T-helper 17 cell (primary cell): ENCODE measurements around the gene PKP4. TPM values are rescaled to one million over a fixed set of nuclear protein-coding genes. Genes with fewer than 3 reads are reported as not detected.

Experiments used
- ATAC-seq: fragments of 150-1000 bp; cut with Tn5 transposase; 2 replicates; pipeline ENCODE4 v1.10.0; 2021; ENCODE audit warnings: mild to moderate bottlenecking, moderate library complexity
- DNase-seq, 3 donors: peaks; one replicate each; pipeline versions ENCODE4 v3.0.0 to v3.0.0-alpha.2; 2020 to 2021
- H3K9me3 ChIP-seq: one replicate; pipeline ENCODE4 v1.7.0; 2013; ENCODE audit warnings: low read length, mild to moderate bottlenecking; ENCODE audit not compliant: control insufficient read depth, poor library complexity, severe bottlenecking
- H3K27ac Mint-ChIP-seq: one replicate; pipeline ENCODE4 v1.8.0; 2022; ENCODE audit warnings: mild to moderate bottlenecking, moderate library complexity, mixed read lengths
- H3K27me3 Mint-ChIP-seq: one replicate; pipeline ENCODE4 v1.8.0; 2022; ENCODE audit warnings: mixed read lengths
- H3K36me3 Mint-ChIP-seq: one replicate; pipeline ENCODE4 v1.8.0; 2022; ENCODE audit warnings: low read depth, mixed read lengths
- H3K4me1 Mint-ChIP-seq: one replicate; pipeline ENCODE4 v1.8.0; 2022; ENCODE audit warnings: mild to moderate bottlenecking, mixed read lengths
- H3K4me3 Mint-ChIP-seq: one replicate; pipeline ENCODE4 v1.8.0; 2022; ENCODE audit warnings: mild to moderate bottlenecking, moderate library complexity, mixed read lengths
- total RNA-seq, 4 donors: library from RNA in 2 of 4; stranded (reverse) in 2 of 4; gene quantifications; one replicate each; pipeline ENCODE4 v1.2.3 and lab custom pipeline; 2022 to 2026

PKP4 gene
- total RNA-seq, 2 donors from 2014 or later: 26.6 to 28.9 TPM

- Mint-ChIP-seq H3K36me3 (peaks cover 2% of the 10 kb centered on the region), H3K27ac (no peak overlapping the region), H3K4me1 (peaks cover 6% of the 10 kb centered on the region), H3K4me3 (no peak overlapping the region), H3K27me3 (no peaks in the 10 kb centered on the region)
- H3K9me3 ChIP-seq: no peaks in the 10 kb centered on the region
- no peak for DNase-seq
- ATAC-seq: no peak
These were observed 55.6 kb downstream of the PKP4 start for GRCh38 chr2:158512323-158512722.

DNA sequence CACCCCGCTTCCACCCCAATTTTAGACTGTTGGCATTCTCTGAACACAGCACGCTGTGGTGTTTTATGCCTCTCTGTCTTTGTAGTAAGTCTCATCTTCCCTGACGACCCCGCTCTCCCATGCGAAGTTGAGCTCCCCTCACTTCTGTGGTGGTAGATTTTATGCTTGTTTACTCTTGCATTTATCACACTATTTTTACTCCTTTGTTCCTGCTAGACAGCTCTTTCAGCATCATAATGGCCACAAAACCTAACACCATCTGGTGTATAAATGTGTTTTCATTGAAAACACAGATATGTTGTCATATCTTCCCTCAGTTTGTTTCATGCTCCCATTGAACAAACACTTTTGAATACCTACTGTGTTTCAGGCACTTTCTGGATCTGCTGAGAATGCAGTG lies 57.1 kb downstream of the PKP4 start:
- no peak overlapping the region for H3K27ac Mint-ChIP-seq
- peaks cover 7% of the 10 kb centered on the region for H3K4me1 Mint-ChIP-seq
- no peaks in the 10 kb centered on the region for H3K9me3 ChIP-seq
- no peak overlapping the region for H3K4me3 Mint-ChIP-seq
- no peaks in the 10 kb centered on the region for H3K27me3 Mint-ChIP-seq
- H3K36me3 Mint-ChIP-seq: peaks cover 2% of the 10 kb centered on the region
- ATAC-seq (no peak), DNase-seq (no peak)

- H3K9me3 ChIP-seq: no peaks in the 10 kb centered on the region
- no peak overlapping the region for H3K4me3 Mint-ChIP-seq
- DNase-seq (no peak), ATAC-seq (no peak)
- no peak overlapping the region for H3K27ac Mint-ChIP-seq
- H3K4me1 Mint-ChIP-seq: peaks cover 12% of the 10 kb centered on the region
- H3K36me3 Mint-ChIP-seq: peaks cover 4% of the 10 kb centered on the region
- no peaks in the 10 kb centered on the region for H3K27me3 Mint-ChIP-seq
These were observed 61.3 kb downstream of the PKP4 start for GRCh38 chr2:158518084-158518483.

DNA sequence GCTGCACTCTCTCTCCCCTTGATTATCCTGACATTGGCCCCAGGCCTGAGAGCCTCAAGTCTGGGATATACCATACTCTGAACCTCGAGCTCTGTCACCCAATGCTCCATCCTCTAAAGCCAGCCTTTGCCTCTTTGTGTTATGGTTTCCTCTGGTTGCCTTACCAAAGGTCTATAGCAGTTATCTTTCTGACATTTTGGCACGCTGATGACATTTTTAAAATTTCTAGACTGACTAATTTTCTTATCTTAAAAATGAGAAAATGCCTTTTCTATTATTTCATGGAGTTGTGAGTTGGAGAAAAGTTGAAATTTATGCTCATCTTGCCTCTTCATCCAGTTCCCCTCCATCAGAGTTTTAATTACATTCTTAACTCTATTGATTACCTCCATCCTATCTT lies 62.7 kb downstream of the PKP4 start:
- ATAC-seq: no peak
- no peak for DNase-seq
- peaks cover 2% of the 10 kb centered on the region for H3K36me3 Mint-ChIP-seq
- peaks cover 9% of the 10 kb centered on the region for H3K4me1 Mint-ChIP-seq
- H3K4me3 Mint-ChIP-seq: no peak overlapping the region
- peak overlapping the region; percentile 32 for H3K27ac Mint-ChIP-seq
- H3K9me3 ChIP-seq: no peaks in the 10 kb centered on the region
- no peaks in the 10 kb centered on the region for H3K27me3 Mint-ChIP-seq

DNA sequence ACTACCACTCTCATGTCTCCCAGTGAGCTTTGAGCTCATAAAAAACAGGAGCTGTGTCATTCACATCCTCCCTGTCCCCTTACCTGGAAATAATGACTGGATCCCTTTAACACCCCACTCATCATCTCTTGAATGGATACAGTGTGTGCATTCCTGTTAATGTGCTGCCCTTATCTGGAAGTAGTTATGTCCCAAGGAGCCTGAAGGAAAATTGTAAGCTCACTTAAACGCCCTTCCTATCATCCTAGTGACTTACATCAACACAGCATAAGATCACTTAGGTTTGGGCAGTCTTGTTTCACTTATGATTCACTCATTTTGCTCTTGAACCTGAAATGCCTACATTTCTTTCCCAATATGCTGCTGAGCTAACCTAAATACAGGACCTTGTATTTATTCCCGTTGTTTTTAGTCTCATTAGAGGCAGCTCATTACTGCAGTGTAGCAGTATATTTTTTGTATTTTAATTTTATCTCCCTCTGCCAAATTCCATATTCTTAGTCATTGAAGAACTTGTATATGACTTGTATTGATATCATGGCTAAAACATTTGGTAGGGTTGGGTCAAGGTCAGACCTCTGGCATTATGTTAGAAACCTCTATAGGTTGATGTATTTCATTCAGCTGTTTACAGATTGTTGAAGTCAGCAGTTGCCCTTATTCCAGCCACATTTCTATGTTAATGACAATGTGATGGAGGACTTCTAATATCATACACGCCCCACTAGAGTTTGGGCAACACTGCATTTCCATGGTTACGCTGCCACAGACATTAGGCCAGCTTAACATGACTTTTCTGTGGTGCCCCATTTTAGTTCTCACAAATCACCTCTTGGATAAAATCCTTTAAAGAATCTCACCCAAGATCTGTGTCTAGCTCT lies 72.9 kb downstream of the PKP4 start:
- H3K9me3 ChIP-seq: no peaks in the 10 kb centered on the region
- Mint-ChIP-seq H3K27ac (no peak overlapping the region), H3K36me3 (peaks cover 2% of the 10 kb centered on the region), H3K4me3 (no peak overlapping the region), H3K4me1 (peaks cover 8% of the 10 kb centered on the region), H3K27me3 (no peaks in the 10 kb centered on the region)
- ATAC-seq (no peak), DNase-seq (no peak)

- peaks cover 2% of the 10 kb centered on the region for H3K36me3 Mint-ChIP-seq
- no peaks in the 10 kb centered on the region for H3K9me3 ChIP-seq
- no peak for DNase-seq
- peaks cover 8% of the 10 kb centered on the region for H3K4me1 Mint-ChIP-seq
- H3K4me3 Mint-ChIP-seq: no peak overlapping the region
- no peak for ATAC-seq
- H3K27ac Mint-ChIP-seq: no peak overlapping the region
- no peaks in the 10 kb centered on the region for H3K27me3 Mint-ChIP-seq
These were observed 74.1 kb downstream of the PKP4 start for GRCh38 chr2:158530829-158531228.

- H3K4me3 Mint-ChIP-seq: no peak overlapping the region
- no peaks in the 10 kb centered on the region for H3K27me3 Mint-ChIP-seq
- DNase-seq (no peak), ATAC-seq (no peak)
- peaks cover 8% of the 10 kb centered on the region for H3K4me1 Mint-ChIP-seq
- H3K27ac Mint-ChIP-seq: no peak overlapping the region
- H3K36me3 Mint-ChIP-seq: peaks cover 4% of the 10 kb centered on the region
- H3K9me3 ChIP-seq: no peaks in the 10 kb centered on the region
These were observed 76.3 kb downstream of the PKP4 start for GRCh38 chr2:158533009-158533408.

DNA sequence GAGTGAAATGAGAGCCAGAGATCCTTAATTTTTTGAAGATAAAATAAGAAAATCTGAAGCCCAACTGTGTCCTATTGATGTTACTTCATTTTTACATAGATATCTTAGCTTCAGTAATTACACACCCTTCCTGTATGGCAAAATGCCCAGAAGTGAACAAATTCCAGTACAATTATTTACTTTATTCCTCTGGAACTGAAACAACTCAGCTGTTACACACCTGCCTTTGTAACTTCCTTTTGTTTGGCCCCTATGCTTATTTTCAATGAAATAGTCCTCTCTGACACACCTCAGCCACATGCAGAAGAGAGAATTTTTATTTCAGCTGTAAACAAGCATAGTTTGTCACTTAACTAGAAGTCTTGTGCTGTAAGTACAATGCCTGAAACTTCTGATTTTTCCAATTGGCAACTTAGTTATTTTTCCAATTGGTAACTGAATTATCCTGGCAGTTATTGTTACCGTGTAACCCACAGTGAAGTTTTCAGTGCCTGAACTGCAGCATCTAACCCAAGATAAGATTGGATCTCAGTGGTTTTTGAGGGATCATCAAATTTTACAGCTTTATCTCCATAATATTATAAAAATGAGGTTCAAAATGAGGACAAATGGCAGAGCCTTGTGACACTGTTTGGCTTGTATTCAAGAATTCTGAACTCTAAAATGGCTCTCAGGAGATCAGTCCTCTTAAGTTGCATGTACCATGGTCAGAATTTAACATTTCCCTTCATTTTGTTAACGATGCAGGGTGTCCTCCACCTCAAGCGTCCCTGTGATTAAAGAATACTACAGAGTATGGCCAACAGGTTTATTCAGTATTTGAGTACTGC lies 82.6 kb downstream of the PKP4 start:
- Mint-ChIP-seq H3K4me3 (no peak overlapping the region), H3K27me3 (no peaks in the 10 kb centered on the region), H3K27ac (no peak overlapping the region), H3K36me3 (peaks cover 2% of the 10 kb centered on the region), H3K4me1 (no peaks in the 10 kb centered on the region)
- DNase-seq (no peak), ATAC-seq (no peak)
- H3K9me3 ChIP-seq: no peaks in the 10 kb centered on the region

GRCh38 chr2:158542577-158542976 lies 85.8 kb downstream of the PKP4 start:
- Mint-ChIP-seq H3K4me1 (peaks cover 7% of the 10 kb centered on the region), H3K4me3 (no peak overlapping the region), H3K36me3 (no peaks in the 10 kb centered on the region), H3K27me3 (no peaks in the 10 kb centered on the region), H3K27ac (no peak overlapping the region)
- ATAC-seq (no peak), DNase-seq (no peak)
- H3K9me3 ChIP-seq: no peaks in the 10 kb centered on the region

GRCh38 chr2:158543957-158544356 lies 87.2 kb downstream of the PKP4 start:
- H3K9me3 ChIP-seq: no peaks in the 10 kb centered on the region
- H3K4me3 Mint-ChIP-seq: no peak overlapping the region
- H3K36me3 Mint-ChIP-seq: no peaks in the 10 kb centered on the region
- no peak for DNase-seq
- H3K27ac Mint-ChIP-seq: no peak overlapping the region
- H3K4me1 Mint-ChIP-seq: peaks cover 7% of the 10 kb centered on the region
- no peaks in the 10 kb centered on the region for H3K27me3 Mint-ChIP-seq
- no peak for ATAC-seq

- H3K4me3 Mint-ChIP-seq: no peak overlapping the region
- H3K4me1 Mint-ChIP-seq: peaks cover 7% of the 10 kb centered on the region
- H3K27me3 Mint-ChIP-seq: no peaks in the 10 kb centered on the region
- no peaks in the 10 kb centered on the region for H3K9me3 ChIP-seq
- ATAC-seq (no peak), DNase-seq (no peak)
- no peaks in the 10 kb centered on the region for H3K36me3 Mint-ChIP-seq
- H3K27ac Mint-ChIP-seq: peak overlapping the region; percentile 21
These were observed 88.2 kb downstream of the PKP4 start for GRCh38 chr2:158544998-158545397.

- no peaks in the 10 kb centered on the region for H3K9me3 ChIP-seq
- H3K27ac Mint-ChIP-seq: no peak overlapping the region
- peaks cover 7% of the 10 kb centered on the region for H3K4me1 Mint-ChIP-seq
- ATAC-seq: no peak
- H3K4me3 Mint-ChIP-seq: no peak overlapping the region
- H3K27me3 Mint-ChIP-seq: no peaks in the 10 kb centered on the region
- DNase-seq: no peak
- H3K36me3 Mint-ChIP-seq: no peaks in the 10 kb centered on the region
These were observed 89.8 kb downstream of the PKP4 start for GRCh38 chr2:158546412-158547144.

DNA sequence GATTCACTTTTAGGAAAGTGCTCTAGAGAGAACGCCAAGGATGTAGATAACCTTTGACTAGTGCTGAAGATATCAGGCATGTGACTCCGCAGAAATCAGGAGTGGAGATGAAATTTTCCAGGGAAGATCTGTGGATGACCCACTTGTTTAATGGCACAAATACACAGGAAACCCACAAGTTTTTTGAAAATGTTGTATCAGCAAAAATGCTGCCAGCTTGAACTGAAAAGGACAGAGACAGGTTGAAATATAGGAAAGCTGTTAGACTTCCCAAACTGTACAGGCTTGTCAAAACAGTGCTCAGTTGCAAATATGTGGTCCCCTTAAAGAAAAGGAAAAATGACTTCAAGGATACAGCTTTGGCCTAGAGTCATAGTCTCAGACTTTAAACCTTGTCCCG lies 96.5 kb downstream of the PKP4 start:
- ATAC-seq (no peak), DNase-seq (no peak)
- no peaks in the 10 kb centered on the region for H3K9me3 ChIP-seq
- H3K27me3 Mint-ChIP-seq: no peaks in the 10 kb centered on the region
- no peaks in the 10 kb centered on the region for H3K4me1 Mint-ChIP-seq
- H3K4me3 Mint-ChIP-seq: no peak overlapping the region
- no peak overlapping the region for H3K27ac Mint-ChIP-seq
- peaks cover 4% of the 10 kb centered on the region for H3K36me3 Mint-ChIP-seq
